B cell (primary cell): ENCODE measurements around the gene MGME1. TPM values are rescaled to one million over a fixed set of nuclear protein-coding genes. Genes with fewer than 3 reads are reported as not detected.

ENCODE experiments used
- ATAC-seq: fragments of 200-7000 bp; cut with Tn5 transposase; one replicate; pipeline ENCODE4 v1.10.0; 2021; ENCODE audit warnings: low read depth, mild to moderate bottlenecking, moderate number of reproducible peaks, moderate library complexity
- CTCF ChIA-PET: fragments of 350-600 bp; sonication (Branson Sonifier 250); formaldehyde crosslinking; loops from one replicate; lab custom pipeline; 2021; ENCODE audit warnings: antibody characterized with exemption, inconsistent platforms; lab: Charles Lee
- POLR2A ChIA-PET: fragments of 350-600 bp; sonication (Branson Sonifier 250); formaldehyde crosslinking; loops from one replicate; lab custom pipeline; 2021; ENCODE audit warnings: antibody characterized with exemption; lab: Charles Lee
- DNase-seq: peaks from one replicate; pipeline ENCODE4 v3.0.0; 2013
- H2AFZ ChIP-seq: 2 replicates; pipeline ENCODE4 v1.6.1; 2012; ENCODE audit warnings: mild to moderate bottlenecking, low read depth, low read length; ENCODE audit not compliant: insufficient read depth, poor library complexity, severe bottlenecking
- H3K27ac ChIP-seq, 2 donors: 1 replicate in 1 of 2; 2 replicates in 1 of 2; pipeline ENCODE4 v1.5.1; 2012 to 2013; ENCODE audit warnings: low read length in 2 of 2, mild to moderate bottlenecking in 2 of 2, moderate library complexity in 1 of 2
- H3K27me3 ChIP-seq, 4 experiments: fragments of 200-600 bp in 1 of 4; sonication (generic) in 1 of 4; replicated peaks in 1 of 4; 1 replicate in 2 of 4; 2 replicates in 2 of 4; pipeline versions ENCODE4 v1.6.1 to v1.7.0; 2013 to 2016; ENCODE audit warnings: low read length in 3 of 4, mild to moderate bottlenecking in 2 of 4, mixed read lengths in 1 of 4, moderate library complexity in 1 of 4; ENCODE audit not compliant: insufficient read depth in 4 of 4, control insufficient read depth in 3 of 4; ENCODE audit errors: control extremely low read depth in 1 of 4
- H3K36me3 ChIP-seq, 2 experiments: replicated peaks in 1 of 2; 1 replicate in 1 of 2; 2 replicates in 1 of 2; pipeline versions ENCODE4 v1.6.1 to v1.7.1; 2013; ENCODE audit warnings: low read length in 1 of 2; ENCODE audit not compliant: insufficient read depth in 2 of 2, control insufficient read depth in 1 of 2; ENCODE audit errors: control extremely low read depth in 1 of 2, extremely low read depth in 1 of 2
- H3K4me1 ChIP-seq, 2 donors: fragments of 200-600 bp in 1 of 2; sonication (generic) in 1 of 2; 1 replicate in 1 of 2; 2 replicates in 1 of 2; pipeline versions ENCODE4 v1.5.1 to v1.6.1; 2013 to 2017; ENCODE audit warnings: low read length in 2 of 2; ENCODE audit not compliant: control insufficient read depth in 2 of 2, insufficient read depth in 2 of 2
- H3K4me2 ChIP-seq: replicated peaks from 2 replicates; pipeline ENCODE3; 2012; ENCODE audit warnings: mild to moderate bottlenecking, low read depth, low read length; ENCODE audit not compliant: poor library complexity, severe bottlenecking
- H3K4me3 ChIP-seq, 5 experiments: fragments of 200-600 bp in 1 of 5; sonication (generic) in 1 of 5; 1 replicate in 3 of 5; 2 replicates in 2 of 5; pipeline versions ENCODE4 v1.5.1 to v1.7.0; 2011 to 2016; ENCODE audit warnings: low read length in 4 of 5, mild to moderate bottlenecking in 4 of 5, low read depth in 2 of 5, control low read depth in 1 of 5, moderate library complexity in 1 of 5; ENCODE audit not compliant: insufficient read depth in 1 of 5; ENCODE audit errors: control extremely low read depth in 1 of 5, extremely low read depth in 1 of 5
- H3K79me2 ChIP-seq: fragments of 200-600 bp; sonication (generic); one replicate; pipeline ENCODE4 v1.6.0; 2016; ENCODE audit warnings: low read length; ENCODE audit not compliant: control insufficient read depth, insufficient read depth
- H3K9ac ChIP-seq: fragments of 200-600 bp; sonication (generic); 2 replicates; pipeline ENCODE4 v1.6.1; 2017; ENCODE audit warnings: mild to moderate bottlenecking, low read length, moderate library complexity
- H3K9me3 ChIP-seq, 3 donors: one replicate each; pipeline versions ENCODE4 v1.6.1 to v1.7.1; 2013; ENCODE audit warnings: low read length in 2 of 3; ENCODE audit not compliant: control insufficient read depth in 2 of 3, insufficient read depth in 1 of 3; ENCODE audit errors: control extremely low read depth in 1 of 3
- H4K20me1 ChIP-seq: 2 replicates; pipeline ENCODE4 v1.6.0; 2012; ENCODE audit warnings: mild to moderate bottlenecking, low read length; ENCODE audit not compliant: insufficient read depth, control insufficient read depth, poor library complexity, severe bottlenecking
- H3K27ac Mint-ChIP-seq: one replicate; pipeline ENCODE4 v1.8.0; 2021; ENCODE audit warnings: mixed read lengths
- H3K27me3 Mint-ChIP-seq: one replicate; pipeline ENCODE4 v1.8.0; 2021; ENCODE audit warnings: mixed read lengths
- H3K4me1 Mint-ChIP-seq: one replicate; pipeline ENCODE4 v1.8.0; 2021; ENCODE audit warnings: mixed read lengths
- H3K4me3 Mint-ChIP-seq: one replicate; pipeline ENCODE4 v1.8.0; 2021; ENCODE audit warnings: mixed read lengths
- H3K9me3 Mint-ChIP-seq: one replicate; pipeline ENCODE4 v1.8.0; 2022; ENCODE audit warnings: mixed read lengths; ENCODE audit not compliant: insufficient read depth
- CTCF ChIP-seq: fragments of 200-600 bp; IDR thresholded peaks from one replicate; pipeline ENCODE4 v1.8.0; 2022; ENCODE audit warnings: antibody characterized with exemption, mild to moderate bottlenecking
- EZH2 ChIP-seq: IDR thresholded peaks from 2 replicates; pipeline ENCODE4 v1.6.1; 2012; ENCODE audit warnings: borderline replicate concordance, low read depth, mild to moderate bottlenecking, moderate library complexity, low read length; ENCODE audit not compliant: insufficient read depth, poor library complexity, severe bottlenecking
- WGBS: methylation state at CpG from one replicate; pipeline ENCODE4 v1.1.5; 2013; ENCODE audit warnings: missing lambda C conversion rate; ENCODE audit not compliant: insufficient coverage; 5-methylcytosine and 5-hydroxymethylcytosine counted together
- intact Hi-C: fragments of 100-400 bp; cut with micrococcal nuclease; formaldehyde crosslinking; loops from one replicate; pipeline ENCODE4 v1.10.0; 2022
- polyA plus RNA-seq: library from polyadenylated mRNA; depleted of rRNA; stranded (reverse); fragments of >200 nt; gene quantifications from 2 replicates; pipeline ENCODE4 v1.2.3, GENCODE V29; 2012
- total RNA-seq, 2 donors: library from RNA; stranded (reverse); fragments of 120-200 nt in 1 of 2; gene quantifications; 1 replicate in 1 of 2; 2 replicates in 1 of 2; pipeline versions ENCODE4 v1.2.3 to v1.2.4, GENCODE V29; 2013 to 2022

Gene MGME1
- total and polyA plus RNA-seq, 2 donors (not counting 1 experiment from before 2014, with no cell fraction given), result 29.8 to 33.2 TPM

GRCh38 chr20:17941087-17941825, 27.6 kb upstream of the MGME1 start:
- H4K20me1 ChIP-seq, result peaks cover 8% of the 10 kb centered on the region
- H3K4me3 ChIP-seq, result no peak overlapping the region
- no peaks in the 10 kb centered on the region for H3K27me3 Mint-ChIP-seq
- peaks cover 48% of the 10 kb centered on the region for H3K4me1 Mint-ChIP-seq
- H3K27me3 ChIP-seq, result no peaks in the 10 kb centered on the region
- no peaks in the 10 kb centered on the region for H3K9me3 Mint-ChIP-seq
- H3K4me2 ChIP-seq, result no peak overlapping the region
- H3K27ac Mint-ChIP-seq, result no peak overlapping the region
- TF ChIP-seq EZH2 (no peak), CTCF (no peak)
- H3K79me2 ChIP-seq, result peaks cover 5% of the 10 kb centered on the region
- 91% methylated on average over 3 of the region's 10 CpGs for WGBS
- DNase-seq (no peak), ATAC-seq (no peak)
- intact Hi-C loops, result no loop called here
- no peak overlapping the region for H3K4me3 Mint-ChIP-seq
- ChIA-PET POLR2A (no interaction called here), CTCF (interaction anchor here (1.0 kb wide), 1 partner anchor 26 kb away, joined by 4 read pairs; no protein-coding TSS in a partner anchor)
- no peak overlapping the region for H3K27ac ChIP-seq
- H2AFZ ChIP-seq, result no peak overlapping the region
- no peak overlapping the region for H3K9ac ChIP-seq
- no peaks in the 10 kb centered on the region for H3K9me3 ChIP-seq
- peaks cover 25 to 30% of the 10 kb centered on the region in 2 donors for H3K4me1 ChIP-seq
- peaks cover 2 to 44% of the 10 kb centered on the region in 2 experiments for H3K36me3 ChIP-seq

GRCh38 chr20:17941826-17942196, 27.0 kb upstream of the MGME1 start:
- intact Hi-C loops, result no loop called here
- ATAC-seq (no peak), DNase-seq (no peak)
- Mint-ChIP-seq H3K9me3 (no peaks in the 10 kb centered on the region), H3K27ac (no peak overlapping the region), H3K4me3 (no peak overlapping the region), H3K27me3 (no peaks in the 10 kb centered on the region), H3K4me1 (peaks cover 53% of the 10 kb centered on the region)
- Histone ChIP-seq H3K4me3 (no peak overlapping the region), H3K79me2 (peaks cover 10% of the 10 kb centered on the region), H2AFZ (no peak overlapping the region), H4K20me1 (peaks cover 13% of the 10 kb centered on the region), H3K27ac (no peak overlapping the region), H3K4me1 (peaks cover 30 to 36% of the 10 kb centered on the region in 2 donors), H3K9me3 (no peaks in the 10 kb centered on the region), H3K4me2 (no peak overlapping the region), H3K27me3 (no peaks in the 10 kb centered on the region), H3K36me3 (peaks cover 4 to 49% of the 10 kb centered on the region in 2 experiments), H3K9ac (no peak overlapping the region)
- ChIA-PET CTCF (no interaction called here), POLR2A (no interaction called here)
- no peak for TF ChIP-seq CTCF
- no peak for TF ChIP-seq EZH2
- whole genome bisulfite sequencing, result no CpG with 5 or more reads among the region's 3 CpGs
